ENCODE results near the gene SOX13. TPM values are rescaled to one million over a fixed set of nuclear protein-coding genes. Genes with fewer than 3 reads are reported as not detected.

Gene SOX13
- total RNA-seq, 1 donor from 2014 or later = 8.2 TPM

GRCh38 chr1:204075139-204075521 lies 2.2 kb downstream of the SOX13 start:
- H3K27me3 ChIP-seq (ENCODE audit: control insufficient read depth, insufficient read depth, low read length) = peaks cover 2% of the 10 kb centered on the region
- H3K36me3 ChIP-seq (ENCODE audit: control insufficient read depth, insufficient read depth, low read length) = no peaks in the 10 kb centered on the region
- TF ChIP-seq, protein P1, sequence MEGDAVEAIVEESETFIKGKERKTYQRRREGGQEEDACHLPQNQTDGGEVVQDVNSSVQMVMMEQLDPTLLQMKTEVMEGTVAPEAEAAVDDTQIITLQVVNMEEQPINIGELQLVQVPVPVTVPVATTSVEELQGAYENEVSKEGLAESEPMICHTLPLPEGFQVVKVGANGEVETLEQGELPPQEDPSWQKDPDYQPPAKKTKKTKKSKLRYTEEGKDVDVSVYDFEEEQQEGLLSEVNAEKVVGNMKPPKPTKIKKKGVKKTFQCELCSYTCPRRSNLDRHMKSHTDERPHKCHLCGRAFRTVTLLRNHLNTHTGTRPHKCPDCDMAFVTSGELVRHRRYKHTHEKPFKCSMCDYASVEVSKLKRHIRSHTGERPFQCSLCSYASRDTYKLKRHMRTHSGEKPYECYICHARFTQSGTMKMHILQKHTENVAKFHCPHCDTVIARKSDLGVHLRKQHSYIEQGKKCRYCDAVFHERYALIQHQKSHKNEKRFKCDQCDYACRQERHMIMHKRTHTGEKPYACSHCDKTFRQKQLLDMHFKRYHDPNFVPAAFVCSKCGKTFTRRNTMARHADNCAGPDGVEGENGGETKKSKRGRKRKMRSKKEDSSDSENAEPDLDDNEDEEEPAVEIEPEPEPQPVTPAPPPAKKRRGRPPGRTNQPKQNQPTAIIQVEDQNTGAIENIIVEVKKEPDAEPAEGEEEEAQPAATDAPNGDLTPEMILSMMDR (IDR thresholded peaks at IDR 0.05; ENCODE audit: insufficient read depth, low read length, poor library complexity, severe bottlenecking) = no peak
- no peak for DNase-seq (ENCODE audit: low read depth)
- H3K4me3 ChIP-seq (ENCODE audit: low read depth, low read length) = peak overlapping the region; percentile 76

DNA sequence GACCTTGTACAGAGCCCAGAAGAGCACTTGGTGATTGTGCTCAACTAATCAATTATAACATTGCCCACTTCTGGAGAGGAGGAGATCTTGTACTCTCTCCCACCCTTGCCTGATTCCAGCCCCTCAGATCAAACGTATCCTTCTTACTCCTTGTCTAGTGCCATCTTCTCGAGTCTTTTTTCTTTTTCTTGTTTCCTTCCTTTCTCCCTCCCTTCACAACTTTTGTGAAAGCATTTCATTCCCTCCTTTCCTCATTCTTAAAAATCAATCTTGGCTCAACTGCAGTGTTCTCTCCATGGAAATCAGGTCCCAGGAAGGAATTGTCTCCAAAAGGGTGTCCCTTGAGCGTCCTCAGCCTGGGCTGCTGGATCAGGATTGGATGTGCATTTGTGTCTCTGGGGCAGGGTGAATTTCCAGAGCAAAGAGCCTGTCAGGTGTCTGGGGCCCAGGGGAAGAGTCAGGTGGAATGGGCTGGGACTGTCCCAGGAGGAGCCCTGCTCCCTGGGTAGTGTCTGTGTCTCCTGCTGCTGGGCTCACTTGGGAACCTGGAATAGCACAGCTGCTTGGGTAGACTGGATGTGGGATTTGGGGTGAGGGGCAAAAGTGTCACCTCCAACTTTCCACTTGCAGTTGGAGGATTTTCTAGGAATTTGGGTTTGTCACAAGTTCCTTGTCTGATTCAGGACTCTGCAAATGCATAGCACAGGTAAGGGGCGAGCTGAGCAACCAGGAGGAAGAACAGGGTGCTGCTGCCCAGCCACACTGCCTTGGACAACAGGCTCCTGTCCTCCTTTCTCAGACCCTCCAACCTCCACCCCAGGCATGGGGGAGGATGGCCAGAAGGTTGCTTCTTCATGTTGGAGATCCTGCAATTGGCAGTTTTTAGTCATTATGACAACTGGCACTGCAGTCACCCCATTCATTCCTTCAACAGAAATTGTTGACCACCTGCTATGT lies 3.3 kb downstream of the SOX13 start:
- TF ChIP-seq, protein P1 (IDR thresholded peaks at IDR 0.05; ENCODE audit: insufficient read depth, low read length, poor library complexity, severe bottlenecking) = no peak
- H3K4me3 ChIP-seq (ENCODE audit: low read depth, low read length) = no peak overlapping the region
- H3K27me3 ChIP-seq (ENCODE audit: control insufficient read depth, insufficient read depth, low read length) = peaks cover 2% of the 10 kb centered on the region
- no peaks in the 10 kb centered on the region for H3K36me3 ChIP-seq (ENCODE audit: control insufficient read depth, insufficient read depth, low read length)
- DNase-seq (ENCODE audit: low read depth) = no peak

DNA sequence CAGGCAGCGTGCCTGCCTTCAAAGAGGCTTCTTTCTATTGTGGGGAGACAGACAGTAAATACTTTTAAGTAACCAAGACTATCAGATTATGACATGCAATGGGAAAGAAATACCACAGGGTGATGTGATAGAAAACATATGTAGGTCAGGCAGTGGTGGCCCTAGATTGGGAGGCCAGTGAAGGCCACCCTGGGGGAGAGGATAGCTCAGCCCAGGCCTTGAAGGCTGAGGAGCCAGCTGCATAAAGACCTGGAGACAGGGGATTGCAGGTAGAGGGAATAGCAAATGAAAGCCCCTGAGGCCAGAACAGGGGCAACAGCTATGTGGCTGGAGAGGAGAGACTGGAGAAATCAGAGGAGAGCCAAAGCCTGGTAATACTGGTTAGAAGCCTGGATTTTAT lies 4.0 kb downstream of the SOX13 start:
- no peaks in the 10 kb centered on the region for H3K36me3 ChIP-seq (ENCODE audit: control insufficient read depth, insufficient read depth, low read length)
- H3K4me3 ChIP-seq (ENCODE audit: low read depth, low read length) = no peak overlapping the region
- TF ChIP-seq, protein P1 (IDR thresholded peaks at IDR 0.05; ENCODE audit: insufficient read depth, low read length, poor library complexity, severe bottlenecking) = no peak
- no peak for DNase-seq (ENCODE audit: low read depth)
- H3K27me3 ChIP-seq (ENCODE audit: control insufficient read depth, insufficient read depth, low read length) = peaks cover 2% of the 10 kb centered on the region

DNA sequence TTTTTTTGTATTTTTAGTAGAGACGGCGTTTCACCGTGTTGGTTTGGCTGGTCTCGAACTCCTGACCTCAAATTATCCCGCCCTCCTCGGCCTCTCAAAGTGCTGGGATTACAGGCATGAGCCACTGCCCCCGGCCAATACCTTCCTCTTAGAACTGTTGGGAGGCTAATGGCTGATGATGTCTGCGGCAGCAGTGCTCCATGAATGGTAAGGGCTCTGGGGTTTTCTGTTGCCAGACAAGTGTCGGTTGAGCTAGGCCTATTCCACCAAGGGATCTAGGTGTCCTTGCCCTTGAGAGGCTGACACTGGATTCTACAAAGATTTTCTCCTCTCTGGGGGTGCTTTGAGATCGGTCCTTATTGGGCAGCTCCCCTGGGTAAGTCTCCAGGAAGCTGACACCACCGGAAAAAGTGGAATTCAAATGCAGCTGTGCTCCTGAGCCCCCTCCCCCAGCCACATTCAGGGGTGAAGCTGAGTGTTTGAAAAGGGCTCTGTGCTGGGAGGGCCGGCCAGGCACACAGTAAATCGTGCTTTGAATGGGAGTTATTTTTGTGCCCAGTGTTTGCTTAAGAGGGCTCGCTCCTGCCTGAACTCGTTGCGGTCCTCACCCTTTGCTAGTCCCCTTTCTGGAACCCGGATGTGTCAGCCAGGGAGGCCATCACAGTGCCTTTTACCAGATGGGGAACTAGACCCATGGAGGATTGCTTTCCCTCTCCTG lies 5.2 kb downstream of the SOX13 start:
- TF ChIP-seq, protein P1 (IDR thresholded peaks at IDR 0.05; ENCODE audit: insufficient read depth, low read length, poor library complexity, severe bottlenecking) = no peak
- Histone ChIP-seq H3K4me3 (ENCODE audit: low read depth, low read length) (no peak overlapping the region), H3K27me3 (ENCODE audit: control insufficient read depth, insufficient read depth, low read length) (peaks cover 2% of the 10 kb centered on the region), H3K36me3 (ENCODE audit: control insufficient read depth, insufficient read depth, low read length) (no peaks in the 10 kb centered on the region)
- DNase-seq (ENCODE audit: low read depth) = no peak

- H3K4me3 ChIP-seq (ENCODE audit: low read depth, low read length) = no peak overlapping the region
- no peak for DNase-seq (ENCODE audit: low read depth)
Observed at GRCh38 chr1:204079608-204079999, 6.7 kb downstream of the SOX13 start.

More at GRCh38 chr1:204079608-204079999, 6.7 kb downstream of the SOX13 start:
- Histone ChIP-seq H3K36me3 (ENCODE audit: control insufficient read depth, insufficient read depth, low read length) (no peaks in the 10 kb centered on the region), H3K27me3 (ENCODE audit: control insufficient read depth, insufficient read depth, low read length) (peaks cover 2% of the 10 kb centered on the region)
- TF ChIP-seq, protein P1 (IDR thresholded peaks at IDR 0.05; ENCODE audit: insufficient read depth, low read length, poor library complexity, severe bottlenecking) = no peak

Measured in kidney epithelial cell (primary cell).